HCT116 (cell line): Measurements from ENCODE around the gene SIT1. TPM values are rescaled to one million over a fixed set of nuclear protein-coding genes. Genes with fewer than 3 reads are reported as not detected.

Experiments used
- ATAC-seq: fragments of 200-7000 bp; cut with Tn5 transposase; 2 replicates; pipeline ENCODE4 v1.9.1; 2020; ENCODE audit warnings: mild to moderate bottlenecking, moderate library complexity
- BruUV-seq: library from RNA; stranded (reverse); fragments of 400-500 nt; replicated peaks from 2 replicates; lab custom pipeline; 2021; lab: Mats Ljungman, UMichigan
- CTCF ChIA-PET: fragments of 300-600 bp; sonication (Branson Sonifier 250); formaldehyde crosslinking; loops from one replicate; lab custom pipeline; 2021; ENCODE audit warnings: antibody characterized with exemption; lab: Charles Lee
- POLR2A ChIA-PET: fragments of 300-600, 350-600 bp; sonication (Branson Sonifier 250); formaldehyde crosslinking; loops from one replicate; lab custom pipeline; 2021; ENCODE audit warnings: antibody characterized with exemption; lab: Charles Lee
- RAD21 ChIA-PET, 2 experiments: fragments of 300-600 bp; sonication (Branson Sonifier 250); formaldehyde crosslinking; loops; one replicate each; lab custom pipeline; 2023; ENCODE audit warnings: low total read pairs in 2 of 2; ENCODE audit not compliant: uncharacterized antibody in 2 of 2, unreplicated experiment in 2 of 2, low non-redundant PET in 1 of 2; lab: Charles Lee
- DNase-seq: peaks from one replicate; pipeline ENCODE4 v3.0.0-alpha.2; 2010; ENCODE audit warnings: low read depth, low spot score
- H2AFZ ChIP-seq: fragments of 200-600 bp; shearing (Covaris generic), sonication (generic); 2 replicates; pipeline ENCODE4 v1.6.1; 2017; ENCODE audit warnings: low read depth, mixed run types, mixed read lengths, antibody characterized with exemption, low read length; ENCODE audit not compliant: poor library complexity, severe bottlenecking
- H3K27ac ChIP-seq: 2 replicates; pipeline ENCODE4 v1.5.1; 2012; ENCODE audit warnings: low read depth, low read length
- H3K27me3 ChIP-seq: fragments of 200-600 bp; sonication (generic); 2 replicates; pipeline ENCODE4 v1.6.1; 2016; ENCODE audit warnings: mixed run types, low read length, mixed read lengths; ENCODE audit not compliant: insufficient read depth
- H3K36me3 ChIP-seq, 2 experiments: fragments of 200-500 bp in 1 of 2; fragments of 200-600 bp in 1 of 2; sonication (Bioruptor generic) in 1 of 2; sonication (generic) in 1 of 2; 2 replicates each; pipeline versions ENCODE4 v1.5.1 to v1.6.1; 2014 to 2016; ENCODE audit warnings: low read length in 2 of 2, inconsistent platforms in 1 of 2, mixed read lengths in 1 of 2, mixed run types in 1 of 2; ENCODE audit not compliant: insufficient read depth in 2 of 2, control insufficient read depth in 1 of 2
- H3K4me1 ChIP-seq, 2 experiments: fragments of 200-600 bp in 1 of 2; sonication (generic) in 1 of 2; 2 replicates each; pipeline versions ENCODE4 v1.5.1 to v1.6.1; 2012 to 2017; ENCODE audit warnings: low read length in 2 of 2, inconsistent platforms in 1 of 2, mild to moderate bottlenecking in 1 of 2, mixed read lengths in 1 of 2, mixed run types in 1 of 2, moderate library complexity in 1 of 2; ENCODE audit not compliant: insufficient read depth in 2 of 2, control insufficient read depth in 1 of 2
- H3K4me2 ChIP-seq: fragments of 200-600 bp; sonication (generic); 2 replicates; pipeline ENCODE4 v1.6.1; 2017; ENCODE audit warnings: mixed run types, low read length, mixed read lengths
- H3K4me3 ChIP-seq, 2 experiments: fragments of 200-600 bp in 1 of 2; sonication (generic) in 1 of 2; replicated peaks in 1 of 2; 2 replicates each; pipeline ENCODE4 v1.5.1; 2011 to 2016; ENCODE audit warnings: low read length in 2 of 2, control low read depth in 1 of 2, low read depth in 1 of 2, mild to moderate bottlenecking in 1 of 2, mixed read lengths in 1 of 2, mixed run types in 1 of 2
- H3K79me2 ChIP-seq: fragments of 200-600 bp; sonication (generic); 2 replicates; pipeline ENCODE4 v1.6.1; 2017; ENCODE audit warnings: mild to moderate bottlenecking, mixed run types, low read length, moderate library complexity, mixed read lengths; ENCODE audit not compliant: insufficient read depth
- H3K9ac ChIP-seq: fragments of 200-600 bp; sonication (generic); 2 replicates; pipeline ENCODE4 v1.6.1; 2016; ENCODE audit warnings: low read length, mixed read lengths
- H3K9me2 ChIP-seq: fragments of 200-600 bp; sonication (generic), shearing (Covaris generic); 2 replicates; pipeline ENCODE4 v1.6.1; 2017; ENCODE audit warnings: mixed run types, mild to moderate bottlenecking, moderate library complexity; ENCODE audit not compliant: insufficient read depth
- H3K9me3 ChIP-seq, 2 experiments: fragments of 200-500 bp in 1 of 2; fragments of 200-600 bp in 1 of 2; sonication (Bioruptor generic) in 1 of 2; sonication (generic) in 1 of 2; 2 replicates each; pipeline ENCODE4 v1.6.1; 2014 to 2017; ENCODE audit warnings: low read length in 2 of 2, mixed read lengths in 2 of 2, inconsistent platforms in 1 of 2, low read depth in 1 of 2, mild to moderate bottlenecking in 1 of 2, mixed run types in 1 of 2, moderate library complexity in 1 of 2; ENCODE audit not compliant: control insufficient read depth in 1 of 2, insufficient read depth in 1 of 2
- H4K20me1 ChIP-seq: fragments of 200-600 bp; sonication (generic), shearing (Covaris generic); 2 replicates; pipeline ENCODE4 v1.6.1; 2017; ENCODE audit warnings: mixed run types, mild to moderate bottlenecking, moderate library complexity; ENCODE audit not compliant: insufficient read depth
- ATF3 ChIP-seq: IDR thresholded peaks from 2 replicates; pipeline ENCODE4 v1.6.1; 2012
- CBX3 ChIP-seq: IDR thresholded peaks from 2 replicates; pipeline ENCODE4 v1.6.1; 2012; ENCODE audit warnings: low read depth
- CEBPB ChIP-seq: IDR thresholded peaks from 2 replicates; pipeline ENCODE4 v1.6.1; 2012; ENCODE audit warnings: low read depth
- CTCF ChIP-seq, 3 experiments: fragments of 200-600 bp in 1 of 3; sonication (generic) in 1 of 3; IDR thresholded peaks in 2 of 3; conservative IDR thresholded peaks in 1 of 3; 2 replicates each; pipeline ENCODE4 v1.5.1; 2012 to 2017; ENCODE audit warnings: low read depth in 2 of 3, low read length in 2 of 3, antibody characterized with exemption in 1 of 3, borderline replicate concordance in 1 of 3, control low read depth in 1 of 3, mild to moderate bottlenecking in 1 of 3, mixed read lengths in 1 of 3, mixed run types in 1 of 3, moderate library complexity in 1 of 3; ENCODE audit not compliant: insufficient read depth in 1 of 3
- EZH2phosphoT487 ChIP-seq: fragments of 200-600 bp; IDR thresholded peaks from 2 replicates; pipeline ENCODE4 v1.6.1; 2018; ENCODE audit warnings: antibody characterized with exemption, borderline replicate concordance
- FOSL1 ChIP-seq: IDR thresholded peaks from 2 replicates; pipeline ENCODE4 v1.6.1; 2012; ENCODE audit warnings: low read depth
- MAX ChIP-seq: IDR thresholded peaks from 2 replicates; pipeline ENCODE4 v1.6.1; 2012
- POLR2A ChIP-seq: IDR thresholded peaks from 2 replicates; pipeline ENCODE4 v1.7.0; 2011; ENCODE audit warnings: borderline replicate concordance; ENCODE audit not compliant: insufficient read depth, insufficient read length; ENCODE audit errors: extremely low read depth
- RAD21 ChIP-seq: IDR thresholded peaks from 2 replicates; pipeline ENCODE4 v1.6.1; 2012; ENCODE audit warnings: low read depth, mild to moderate bottlenecking
- REST ChIP-seq: IDR thresholded peaks from 2 replicates; pipeline ENCODE4 v1.6.1; 2012; ENCODE audit warnings: low read depth
- SIN3A ChIP-seq: IDR thresholded peaks from 2 replicates; pipeline ENCODE4 v1.6.1; 2012; ENCODE audit warnings: low read depth
- ZBTB33 ChIP-seq: IDR thresholded peaks from 2 replicates; pipeline ENCODE4 v1.6.1; 2011; ENCODE audit warnings: mild to moderate bottlenecking, low read length, moderate library complexity; ENCODE audit not compliant: insufficient replicate concordance; ENCODE audit errors: extremely low read depth
- ZFX ChIP-seq: fragments of 450-650 bp; IDR thresholded peaks from 2 replicates; pipeline ENCODE4 v1.6.1; 2017
- ZNF274 ChIP-seq: fragments of 200-500 bp; sonication (Bioruptor generic); IDR thresholded peaks from 2 replicates; pipeline ENCODE4 v1.6.1; 2014; ENCODE audit warnings: mild to moderate bottlenecking, low read depth, low read length, inconsistent platforms
- intact Hi-C: fragments of 100-400 bp; cut with micrococcal nuclease; formaldehyde crosslinking; loops from 2 replicates; pipeline ENCODE4 v1.10.0; 2022
- total RNA-seq: library from RNA; stranded (reverse); gene quantifications from one replicate; pipeline ENCODE4 v1.2.1, GENCODE V29; 2021; ENCODE audit not compliant: unreplicated experiment

The SIT1 gene
- total RNA-seq, 1 experiment from 2014 or later: not detected

GRCh38 chr9:35686222-35687203, 35.8 kb upstream of the SIT1 start:
- H2AFZ ChIP-seq: no peak overlapping the region
- RAD21 ChIA-PET: no interaction called here
- TF ChIP-seq POLR2A (no peak), ZBTB33 (no peak), FOSL1 (no peak), RAD21 (no peak), ZNF274 (no peak), CTCF (IDR thresholded peaks at IDR 0.05 in 2 of 3, conservative IDR thresholded peaks at IDR 0.05 in 1 of 3; ENCODE audit: borderline replicate concordance in 1 of 3, insufficient read depth in 1 of 3, low read depth in 2 of 3, low read length in 2 of 3) (no peak), REST (no peak), ZFX (no peak), CBX3 (no peak), ATF3 (no peak), SIN3A (no peak), EZH2phosphoT487 (no peak), CEBPB (no peak), MAX (no peak)
- no peaks in the 10 kb centered on the region for H3K27me3 ChIP-seq
- peaks cover 16 to 28% of the 10 kb centered on the region in 2 experiments for H3K4me1 ChIP-seq
- H4K20me1 ChIP-seq: no peaks in the 10 kb centered on the region
- H3K9ac ChIP-seq: no peak overlapping the region
- H3K27ac ChIP-seq: no peak overlapping the region
- DNase-seq: no peak
- no peak overlapping the region for H3K4me2 ChIP-seq
- H3K79me2 ChIP-seq: peaks cover 45% of the 10 kb centered on the region
- H3K9me3 ChIP-seq: no peaks in the 10 kb centered on the region
- CTCF ChIA-PET: interaction anchor here (2.3 kb wide), 1 partner anchor 10 kb away, joined by 15 read pairs; no protein-coding TSS in a partner anchor
- no peak for ATAC-seq
- POLR2A ChIA-PET: interaction anchor here (0.5 kb wide), 1 partner anchor 98 kb away, joined by 3 read pairs; no protein-coding TSS in a partner anchor
- no TSS peak for BruUV-seq
- H3K36me3 ChIP-seq: peaks cover 45 to 63% of the 10 kb centered on the region in 2 experiments; a peak in 3 of 4 replicates
- no peaks in the 10 kb centered on the region for H3K9me2 ChIP-seq
- intact Hi-C loops: no loop called here
- H3K4me3 ChIP-seq: no peak overlapping the region
